GM19238 (cell line): Measurements from ENCODE around the gene LAMC2.
A peak's percentile ranks its signal among the peaks of the same experiment; 100 is the strongest.
"Not testable (repeated sequence)": the region's sequence is repeated elsewhere in the genome, so short reads cannot be mapped to it uniquely, and the experiment has no call there.

ENCODE experiments used
- DNase-seq: peaks from one replicate; pipeline ENCODE4 v3.0.0; 2011; ENCODE audit warnings: low spot score; ENCODE audit not compliant: insufficient read length

LAMC2 gene

GRCh38 chr1:183262628-183263200 lies 76.7 kb downstream of the LAMC2 start:
- no peak for DNase-seq

DNA sequence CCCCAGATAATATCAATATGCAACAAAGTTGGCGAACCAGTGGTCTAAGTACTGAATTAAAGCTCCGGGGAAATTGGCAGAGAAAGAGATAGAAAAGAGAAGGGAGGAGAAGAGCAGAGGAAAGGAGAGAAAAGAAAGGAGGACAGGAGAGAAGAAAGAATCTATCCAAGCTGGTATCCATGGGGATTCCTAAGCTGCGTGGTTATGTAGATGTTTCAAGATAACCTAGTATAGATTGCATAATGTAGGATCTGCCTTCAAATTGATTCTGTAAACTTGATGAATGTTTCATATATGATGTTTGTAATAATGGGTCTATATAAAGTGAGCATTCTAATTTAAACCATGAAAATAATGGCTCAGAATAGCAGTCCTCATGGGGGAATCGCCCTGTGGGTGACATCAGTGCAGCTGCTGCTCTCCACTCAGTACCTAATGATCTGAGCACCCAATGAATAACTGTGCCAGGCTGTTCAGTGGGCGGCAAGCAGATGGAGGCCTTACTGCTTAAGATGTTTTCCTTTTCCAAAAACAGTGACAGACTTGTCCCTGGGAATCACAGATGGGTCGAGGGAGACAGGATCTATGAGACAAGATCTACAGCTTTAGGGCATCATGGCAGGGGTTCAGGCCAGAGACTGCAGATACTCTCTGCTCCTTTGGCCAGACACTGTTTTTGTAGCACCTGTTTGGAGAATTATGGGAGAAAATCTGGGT lies 78.0 kb downstream of the LAMC2 start:
- DNase-seq: no peak

- DNase-seq: no peak
These were observed 81.8 kb downstream of the LAMC2 start for GRCh38 chr1:183267646-183268431.

- DNase-seq: no peak
These were observed 84.6 kb downstream of the LAMC2 start for GRCh38 chr1:183270541-183271141.

DNA sequence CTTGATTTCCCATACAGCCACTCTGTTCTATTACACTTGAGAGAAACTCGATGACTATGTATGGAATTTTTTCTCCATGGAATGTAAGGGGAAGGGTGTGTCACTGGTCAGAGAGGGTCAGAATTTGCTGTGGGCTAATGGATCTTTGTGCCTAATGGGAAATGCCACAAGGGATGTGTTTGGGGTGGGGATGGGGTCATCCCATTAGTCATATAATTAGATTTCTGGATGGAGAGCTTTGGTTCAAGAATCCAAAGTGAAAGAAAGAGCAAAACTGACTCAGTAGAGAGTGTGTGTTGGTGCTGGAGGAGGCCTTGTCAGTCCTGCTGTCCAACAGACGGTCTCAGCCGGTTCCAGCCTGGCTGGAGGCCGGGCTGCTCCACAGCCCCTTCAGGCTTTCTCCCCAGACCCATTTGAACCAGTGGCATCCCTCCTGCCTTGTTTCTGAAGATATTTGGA lies 86.4 kb downstream of the LAMC2 start:
- no peak for DNase-seq

DNA sequence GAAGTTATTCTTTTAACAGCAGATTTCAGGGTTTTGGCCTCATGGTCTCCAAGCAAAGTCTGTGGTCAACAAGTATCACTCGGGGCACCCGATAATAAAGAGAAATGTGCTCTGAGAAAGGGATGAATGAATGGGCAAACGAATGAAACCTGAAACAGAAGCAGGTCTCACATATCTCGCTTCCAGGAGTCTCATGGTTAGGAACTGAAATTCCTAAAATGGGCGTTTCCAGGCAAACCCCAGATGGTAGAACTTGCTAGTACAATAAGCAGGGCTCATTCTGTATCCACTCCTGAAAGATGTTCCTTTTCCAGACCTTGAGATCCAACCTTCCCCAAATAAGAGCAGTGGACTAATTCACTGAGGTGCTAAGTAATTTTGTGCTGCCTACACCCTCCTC lies 87.2 kb downstream of the LAMC2 start:
- no peak for DNase-seq

- DNase-seq: not testable (repeated sequence)
These were observed 87.9 kb downstream of the LAMC2 start for GRCh38 chr1:183273984-183274383.

DNA sequence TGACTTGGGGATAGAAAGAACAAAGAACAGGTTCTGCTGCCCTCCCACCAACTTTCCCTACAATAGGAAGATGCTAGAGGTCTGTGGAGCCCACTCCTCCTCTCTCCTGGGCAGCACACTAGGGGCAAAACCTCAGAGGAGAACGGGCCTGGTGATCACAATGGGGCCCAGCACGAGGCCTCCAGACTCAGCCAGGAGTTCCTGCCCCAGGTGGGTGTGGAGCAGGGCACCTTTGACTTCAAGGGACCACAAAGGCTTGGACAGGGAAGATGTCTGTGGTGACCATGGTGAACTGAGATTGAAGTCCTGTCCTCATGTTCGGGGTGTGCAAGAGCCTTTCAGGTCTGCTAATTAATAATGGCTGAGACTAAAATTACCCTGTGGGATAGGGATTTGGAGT lies 88.8 kb downstream of the LAMC2 start:
- no peak for DNase-seq

DNA sequence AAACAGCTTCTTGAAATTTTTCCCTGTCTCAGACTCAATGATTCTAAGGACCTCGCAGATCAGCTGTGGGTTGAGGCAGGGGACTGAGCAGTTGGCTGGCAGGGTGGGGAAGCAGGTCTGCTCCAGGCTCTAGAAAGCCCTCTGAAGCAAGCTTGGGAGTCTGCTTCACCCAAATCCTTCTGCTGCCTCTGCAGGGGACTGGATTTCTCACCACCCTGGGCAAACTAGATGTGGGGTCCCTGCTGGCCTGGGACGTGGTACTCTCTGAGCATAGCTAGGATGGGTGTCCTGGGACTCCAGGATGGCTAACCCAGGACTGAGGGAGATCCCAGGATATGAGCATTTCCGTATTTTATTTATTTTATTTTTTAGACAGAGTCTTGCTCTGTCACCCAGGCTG lies 89.3 kb downstream of the LAMC2 start:
- no peak for DNase-seq

- no peak for DNase-seq
These were observed 90.5 kb downstream of the LAMC2 start for GRCh38 chr1:183276386-183277080.

- DNase-seq: no peak
These were observed 92.0 kb downstream of the LAMC2 start for GRCh38 chr1:183277821-183278738.

GRCh38 chr1:183278739-183279591 lies 92.9 kb downstream of the LAMC2 start:
- DNase-seq: no peak

DNA sequence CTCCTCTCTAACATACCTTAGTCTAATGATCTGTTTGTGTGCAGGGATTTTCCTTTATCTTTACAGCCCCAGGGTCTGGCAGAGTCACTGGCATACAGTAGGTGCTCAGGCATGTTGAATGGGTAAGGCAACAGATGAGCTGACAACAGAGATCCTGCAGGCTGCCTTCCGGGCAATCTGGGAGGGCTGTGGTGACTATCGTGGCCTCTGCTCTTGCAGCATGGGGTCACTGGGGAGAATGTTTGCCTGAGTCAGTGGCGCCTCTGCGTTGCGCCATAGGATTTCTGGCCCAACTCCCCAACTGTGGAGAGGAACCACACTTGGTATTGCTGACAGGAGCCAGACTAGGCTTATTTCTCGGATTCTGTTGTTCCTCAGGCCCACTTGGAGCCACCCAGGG lies 93.8 kb downstream of the LAMC2 start:
- no peak for DNase-seq

GRCh38 chr1:183281039-183281438 lies 95.0 kb downstream of the LAMC2 start:
- DNase-seq: no peak

DNA sequence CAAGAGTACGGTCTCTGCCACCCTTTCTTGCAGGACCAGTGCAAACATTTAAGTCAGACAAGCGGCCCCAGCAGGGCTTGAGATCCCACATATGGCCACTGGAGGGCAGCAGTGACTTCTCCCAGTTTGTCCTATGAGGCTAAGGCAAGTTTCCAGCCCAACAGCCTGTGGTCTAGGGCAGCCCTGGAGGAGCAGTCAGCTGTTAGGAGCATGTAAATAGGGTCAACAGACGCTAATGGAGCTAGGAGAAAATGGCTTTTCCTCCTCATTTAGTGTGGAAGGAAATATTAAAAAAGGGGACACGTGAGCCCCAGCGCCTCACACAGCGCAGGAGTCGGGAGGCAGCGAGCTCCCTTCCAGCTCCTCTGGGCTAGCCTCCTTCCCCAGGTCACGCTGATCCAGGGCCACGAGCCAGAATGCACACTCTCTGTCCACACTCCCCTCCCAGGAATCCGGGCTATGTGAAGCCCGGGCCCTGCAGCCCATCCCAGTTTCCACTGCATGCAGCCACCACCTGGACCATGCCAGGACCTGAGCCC lies 95.6 kb downstream of the LAMC2 start:
- DNase-seq: peak; percentile 53

DNA sequence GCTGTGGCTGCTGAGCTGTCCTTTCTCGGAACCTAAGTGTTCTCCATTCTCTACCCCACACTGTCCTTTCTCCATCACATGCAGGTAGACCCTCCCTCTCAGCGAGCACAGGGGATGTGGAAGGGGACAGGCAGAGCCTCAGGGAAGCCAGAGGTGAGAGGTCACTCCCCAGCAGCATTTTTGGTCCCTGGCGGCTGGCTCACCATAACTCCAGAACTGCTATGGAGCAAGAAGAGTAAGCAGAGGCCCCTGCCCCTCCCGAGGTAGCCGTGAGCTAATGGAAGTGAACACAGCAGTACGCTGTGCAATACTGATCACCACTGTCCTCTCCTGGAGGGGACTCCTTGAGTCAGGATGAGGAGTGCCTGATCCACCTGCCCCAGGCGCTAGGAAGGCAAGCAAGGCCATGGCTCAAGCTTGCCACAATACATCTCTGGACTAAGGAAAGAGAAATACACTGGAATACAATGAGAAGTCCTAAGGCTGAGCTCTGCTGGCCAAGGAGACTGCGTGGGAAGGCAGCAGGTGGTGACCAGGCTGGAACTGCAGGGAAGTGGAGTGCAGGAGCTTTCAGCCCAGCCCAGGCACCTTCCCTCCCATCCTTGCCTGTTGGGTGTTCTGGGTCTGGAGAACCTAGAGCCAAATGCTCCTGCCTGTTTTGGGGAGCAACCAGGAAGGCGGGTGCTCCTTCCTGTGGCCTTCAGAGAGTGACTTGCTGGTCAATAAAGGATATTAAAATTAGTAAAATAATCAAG lies 96.2 kb downstream of the LAMC2 start:
- DNase-seq: no peak

DNA sequence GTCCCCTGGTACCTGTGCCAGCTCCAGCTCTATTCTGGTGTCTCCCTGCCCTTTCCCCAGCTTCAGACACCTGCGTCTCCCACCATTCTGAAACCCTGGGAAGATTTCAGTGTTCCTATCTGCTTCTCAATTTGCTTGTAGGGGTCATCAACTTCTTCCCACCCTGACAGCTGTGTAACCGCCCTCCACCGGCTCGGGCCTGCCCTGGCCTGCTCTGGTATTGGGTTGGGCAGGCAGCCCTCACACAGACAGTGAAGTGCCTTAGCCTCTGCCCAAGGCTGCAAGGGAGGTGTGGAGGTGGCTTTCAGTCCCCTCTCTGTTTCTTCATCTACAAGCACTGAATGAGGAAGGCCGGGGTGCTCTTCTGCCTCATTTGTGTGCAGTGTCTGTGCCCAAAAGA lies 97.2 kb downstream of the LAMC2 start:
- no peak for DNase-seq

GRCh38 chr1:183284086-183284485 lies 98.0 kb downstream of the LAMC2 start:
- no peak for DNase-seq
